Testis (tissue), 2 donors: Measurements from ENCODE around the gene NELL1.

Experiments used
- CTCF ChIP-seq, 3 experiments: fragments of 450-650 bp in 2 of 3; fragments of 200-600 bp in 1 of 3; sonication (generic) in 1 of 3; IDR thresholded peaks; one replicate each; pipeline ENCODE4 v1.5.1; 2016 to 2019; ENCODE audit warnings: antibody characterized with exemption in 3 of 3, mild to moderate bottlenecking in 2 of 3, moderate library complexity in 1 of 3
- POLR2A ChIP-seq: fragments of 450-650 bp; IDR thresholded peaks from one replicate; pipeline ENCODE4 v1.6.1; 2017; ENCODE audit warnings: antibody characterized with exemption, mild to moderate bottlenecking, moderate library complexity

DNA sequence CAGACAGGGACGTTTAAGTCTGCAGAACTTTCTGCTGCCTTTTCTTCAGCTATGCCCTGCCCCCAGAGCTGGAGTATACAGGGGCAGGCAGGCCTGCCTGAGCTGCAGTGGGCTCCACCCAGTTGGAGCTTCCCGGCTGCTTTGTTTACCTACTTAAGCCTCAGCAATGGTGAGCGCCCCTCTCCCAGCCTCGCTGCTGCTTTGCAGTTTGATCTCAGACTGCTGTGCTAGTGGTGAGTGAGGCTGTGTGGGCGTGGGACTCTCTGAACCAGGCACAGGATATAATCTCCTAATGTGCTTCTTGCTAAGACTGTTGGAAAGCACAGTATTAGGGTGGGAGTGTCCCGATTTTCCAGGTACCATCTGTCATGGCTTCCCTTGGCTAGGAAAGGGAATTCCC, 38.5 kb downstream of the NELL1 start:
- TF ChIP-seq CTCF (IDR thresholded peaks at IDR 0.05), result no peak
- TF ChIP-seq POLR2A, result no peak
